Measurements from ENCODE around the gene PMM1. TPM values are rescaled to one million over a fixed set of nuclear protein-coding genes. Genes with fewer than 3 reads are reported as not detected.
"Not testable (repeated sequence)": the region's sequence is repeated elsewhere in the genome, so short reads cannot be mapped to it uniquely, and the experiment has no call there.

PMM1 gene
- total RNA-seq, 1 experiment from 2014 or later: 26.8 TPM

- BruUV-seq (replicated peaks): no TSS peak
- Histone ChIP-seq H3K27me3 (replicated peaks; ENCODE audit: insufficient read depth, low read depth, low read length, poor library complexity) (no peaks in the 10 kb centered on the region), H3K36me3 (ENCODE audit: insufficient read depth, low read length, poor library complexity, severe bottlenecking) (peaks cover 5% of the 10 kb centered on the region), H3K9me3 (ENCODE audit: low read depth, low read length, poor library complexity, severe bottlenecking) (no peaks in the 10 kb centered on the region), H3K27ac (ENCODE audit: low read depth, low read length, poor library complexity, severe bottlenecking) (peak overlapping the region; percentile 29), H3K4me3 (ENCODE audit: low read depth, low read length, poor library complexity, severe bottlenecking) (no peak overlapping the region), H3K4me1 (ENCODE audit: insufficient read depth, low read length, poor library complexity, severe bottlenecking) (no peaks in the 10 kb centered on the region)
- DNase-seq (ENCODE audit: low spot score): peak; percentile 49
- peak; percentile 91 for TF ChIP-seq CTCF (conservative IDR thresholded peaks at IDR 0.05; ENCODE audit: low read depth, low read length)
- no peak for TF ChIP-seq EZH2 (IDR thresholded peaks at IDR 0.05; ENCODE audit: borderline replicate concordance, low read depth, low read length, poor library complexity, severe bottlenecking)
- intact Hi-C loops (cut with micrococcal nuclease; ENCODE audit: unreplicated experiment): loop anchor here (5.0 kb wide), 2 partner anchors 55 to 195 kb away; partner anchors contain the start of gene POLR3H
- ChIA-PET CTCF (interaction anchor here (0.7 to 1.6 kb wide), 3 partner anchors 43 to 150 kb away, joined by 3 to 5 read pairs (median 5); partner anchors contain the start of gene POLR3H), POLR2A (ENCODE audit: low non-redundant PET) (no interaction called here)
Observed at GRCh38 chr22:41596776-41597634, 7.4 kb upstream of the PMM1 start.

- BruUV-seq (replicated peaks): no TSS peak
- Histone ChIP-seq H3K27me3 (replicated peaks; ENCODE audit: insufficient read depth, low read depth, low read length, poor library complexity) (no peaks in the 10 kb centered on the region), H3K36me3 (ENCODE audit: insufficient read depth, low read length, poor library complexity, severe bottlenecking) (peaks cover 5% of the 10 kb centered on the region), H3K9me3 (ENCODE audit: low read depth, low read length, poor library complexity, severe bottlenecking) (no peaks in the 10 kb centered on the region), H3K4me3 (ENCODE audit: low read depth, low read length, poor library complexity, severe bottlenecking) (no peak overlapping the region), H3K4me1 (ENCODE audit: insufficient read depth, low read length, poor library complexity, severe bottlenecking) (no peaks in the 10 kb centered on the region), H3K27ac (ENCODE audit: low read depth, low read length, poor library complexity, severe bottlenecking) (no peak overlapping the region)
- intact Hi-C loops (cut with micrococcal nuclease; ENCODE audit: unreplicated experiment): loop anchor here (5.0 kb wide), 2 partner anchors 53 to 193 kb away; partner anchors contain the start of gene POLR3H
- ChIA-PET CTCF (no interaction called here), POLR2A (ENCODE audit: low non-redundant PET) (no interaction called here)
- DNase-seq (ENCODE audit: low spot score): no peak
- TF ChIP-seq CTCF (conservative IDR thresholded peaks at IDR 0.05; ENCODE audit: low read depth, low read length): no peak
- no peak for TF ChIP-seq EZH2 (IDR thresholded peaks at IDR 0.05; ENCODE audit: borderline replicate concordance, low read depth, low read length, poor library complexity, severe bottlenecking)
Observed at GRCh38 chr22:41595703-41596102, 6.1 kb upstream of the PMM1 start.

GRCh38 chr22:41593336-41593960 lies 3.8 kb upstream of the PMM1 start:
- H3K27ac ChIP-seq (ENCODE audit: low read depth, low read length, poor library complexity, severe bottlenecking); intact Hi-C loops (cut with micrococcal nuclease; ENCODE audit: unreplicated experiment); H3K36me3 ChIP-seq (ENCODE audit: insufficient read depth, low read length, poor library complexity, severe bottlenecking); DNase-seq (ENCODE audit: low spot score); H3K4me3 ChIP-seq (ENCODE audit: low read depth, low read length, poor library complexity, severe bottlenecking); H3K9me3 ChIP-seq (ENCODE audit: low read depth, low read length, poor library complexity, severe bottlenecking); CTCF ChIA-PET; BruUV-seq (replicated peaks); H3K27me3 ChIP-seq (replicated peaks; ENCODE audit: insufficient read depth, low read depth, low read length, poor library complexity); H3K4me1 ChIP-seq (ENCODE audit: insufficient read depth, low read length, poor library complexity, severe bottlenecking); POLR2A ChIA-PET (ENCODE audit: low non-redundant PET): not testable (repeated sequence)
